IPS-18a (cell line): Measurements from ENCODE around the gene KRTAP10-6.
"Not testable (repeated sequence)": the region's sequence is repeated elsewhere in the genome, so short reads cannot be mapped to it uniquely, and the experiment has no call there.

ENCODE experiments used
- H3K27ac ChIP-seq: one replicate; pipeline ENCODE4 v1.5.1; 2013; ENCODE audit warnings: low read length
- H3K27me3 ChIP-seq: one replicate; pipeline ENCODE4 v1.6.1; 2013; ENCODE audit warnings: mild to moderate bottlenecking, low read length; ENCODE audit not compliant: control insufficient read depth, insufficient read depth
- H3K36me3 ChIP-seq: one replicate; pipeline ENCODE4 v1.6.1; 2013; ENCODE audit warnings: low read depth, low read length; ENCODE audit not compliant: control insufficient read depth
- H3K4me1 ChIP-seq: one replicate; pipeline ENCODE4 v1.6.1; 2013; ENCODE audit warnings: low read depth, low read length; ENCODE audit not compliant: control insufficient read depth
- H3K4me3 ChIP-seq: one replicate; pipeline ENCODE4 v1.5.1; 2013; ENCODE audit warnings: low read length
- H3K9ac ChIP-seq: one replicate; pipeline ENCODE4 v1.6.1; 2013; ENCODE audit warnings: mild to moderate bottlenecking, low read length, moderate library complexity
- H3K9me3 ChIP-seq: one replicate; pipeline ENCODE4 v1.6.1; 2013; ENCODE audit warnings: low read depth, low read length; ENCODE audit not compliant: control insufficient read depth

KRTAP10-6 gene

DNA sequence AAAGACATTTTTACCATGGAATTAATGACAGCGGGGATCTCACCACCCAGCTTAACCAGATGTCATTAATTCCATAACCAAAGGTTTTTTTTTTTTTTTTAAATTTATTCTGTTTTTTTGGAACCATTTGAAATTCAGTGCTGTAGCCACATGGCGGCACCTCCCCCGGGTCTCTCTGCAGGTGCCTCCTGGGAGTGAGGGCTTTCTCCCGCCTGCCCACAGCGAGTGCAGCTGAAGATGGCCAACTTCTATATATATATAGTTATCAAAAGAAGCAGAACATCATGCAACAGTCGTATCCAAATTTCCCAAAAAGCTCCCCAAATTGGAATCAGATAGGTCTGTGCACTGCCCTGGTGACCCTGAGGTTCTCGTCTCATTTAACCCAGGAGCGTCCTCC lies 23.2 kb upstream of the KRTAP10-6 start:
- Histone ChIP-seq H3K27me3 (no peaks in the 10 kb centered on the region), H3K9ac (no peak overlapping the region), H3K9me3 (peaks cover 4% of the 10 kb centered on the region), H3K27ac (no peak overlapping the region), H3K4me3 (no peak overlapping the region), H3K4me1 (no peaks in the 10 kb centered on the region), H3K36me3 (no peaks in the 10 kb centered on the region)

- H3K9ac ChIP-seq = no peak overlapping the region
- peaks cover 4% of the 10 kb centered on the region for H3K9me3 ChIP-seq
- H3K27ac ChIP-seq = no peak overlapping the region
- H3K4me3 ChIP-seq = no peak overlapping the region
- H3K36me3 ChIP-seq = no peaks in the 10 kb centered on the region
- H3K4me1 ChIP-seq = no peaks in the 10 kb centered on the region
- no peaks in the 10 kb centered on the region for H3K27me3 ChIP-seq
These were observed 22.7 kb upstream of the KRTAP10-6 start for GRCh38 chr21:44614961-44615391.

DNA sequence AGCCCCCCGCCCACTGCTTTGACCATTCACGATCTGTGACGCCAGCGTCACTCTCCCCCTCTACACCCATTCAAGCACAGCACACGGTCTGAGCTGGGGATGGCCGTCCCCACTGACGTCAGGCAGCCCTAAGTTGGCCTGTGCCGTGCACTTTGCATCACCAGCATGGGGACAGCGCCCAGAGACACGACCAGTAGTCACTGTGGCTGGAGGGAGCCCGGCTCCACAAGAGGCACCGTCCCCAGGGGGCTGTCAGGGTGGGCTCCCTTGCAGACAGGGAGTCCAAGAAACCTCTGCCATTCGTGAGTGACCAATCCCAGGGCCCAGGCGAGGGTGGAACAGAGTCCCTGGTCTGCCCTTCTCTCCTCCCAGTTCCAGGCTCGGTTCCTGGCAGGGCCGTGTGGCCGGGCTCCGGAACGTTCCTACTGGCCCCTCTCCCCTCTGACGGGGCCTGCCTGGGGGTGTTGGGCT lies 21.9 kb upstream of the KRTAP10-6 start:
- no peak overlapping the region for H3K9ac ChIP-seq
- no peak overlapping the region for H3K4me3 ChIP-seq
- peaks cover 4% of the 10 kb centered on the region for H3K9me3 ChIP-seq
- no peak overlapping the region for H3K27ac ChIP-seq
- no peaks in the 10 kb centered on the region for H3K36me3 ChIP-seq
- H3K4me1 ChIP-seq = no peaks in the 10 kb centered on the region
- H3K27me3 ChIP-seq = no peaks in the 10 kb centered on the region

DNA sequence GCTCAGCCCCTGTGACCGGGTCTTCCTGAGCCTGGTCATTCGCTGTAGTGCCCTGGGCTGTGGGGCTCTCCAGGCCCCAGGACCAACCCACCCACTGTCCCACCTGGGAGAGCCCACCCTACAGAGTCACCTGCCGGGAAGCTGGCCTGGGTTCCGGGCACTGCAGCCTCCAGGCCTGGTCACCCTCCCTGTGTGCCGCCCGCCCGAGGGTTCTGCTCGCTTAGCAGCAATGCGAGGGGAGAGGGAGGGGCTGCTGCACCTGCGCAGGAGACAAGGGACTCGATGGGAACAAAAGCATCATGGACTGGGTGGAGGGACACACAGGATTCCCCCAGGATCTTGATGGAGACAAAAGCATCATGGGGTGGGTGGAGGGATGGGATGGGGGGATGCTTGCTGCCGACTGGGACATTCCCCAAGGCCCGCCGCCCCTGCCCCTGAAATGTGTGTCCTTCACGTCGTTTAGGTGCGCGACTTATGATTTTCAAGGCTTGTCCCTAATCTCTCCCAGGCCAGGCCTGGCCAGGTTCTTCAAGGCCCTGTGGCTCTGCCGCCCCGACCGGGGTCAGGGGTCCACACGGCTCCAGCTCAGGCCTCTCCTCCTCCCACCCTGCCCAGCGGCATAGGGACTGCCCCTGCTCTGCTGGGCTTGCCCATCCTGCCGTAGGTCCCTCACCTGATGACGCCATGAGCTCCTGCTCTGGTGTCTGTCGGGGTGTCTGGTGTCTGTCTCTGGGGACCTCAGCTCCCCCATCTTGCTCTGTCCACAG lies 21.3 kb upstream of the KRTAP10-6 start:
- H3K4me3 ChIP-seq = no peak overlapping the region

GRCh38 chr21:44612669-44613229 lies 20.4 kb upstream of the KRTAP10-6 start:
- H3K9me3 ChIP-seq = peaks cover 4% of the 10 kb centered on the region
- no peaks in the 10 kb centered on the region for H3K4me1 ChIP-seq
- H3K27ac ChIP-seq = no peak overlapping the region

More for the DNA sequence above, 21.3 kb upstream of the KRTAP10-6 start:
- H3K36me3 ChIP-seq = no peaks in the 10 kb centered on the region
- H3K27me3 ChIP-seq = no peaks in the 10 kb centered on the region
- peaks cover 4% of the 10 kb centered on the region for H3K9me3 ChIP-seq
- no peak overlapping the region for H3K27ac ChIP-seq
- no peaks in the 10 kb centered on the region for H3K4me1 ChIP-seq
- no peak overlapping the region for H3K9ac ChIP-seq

DNA sequence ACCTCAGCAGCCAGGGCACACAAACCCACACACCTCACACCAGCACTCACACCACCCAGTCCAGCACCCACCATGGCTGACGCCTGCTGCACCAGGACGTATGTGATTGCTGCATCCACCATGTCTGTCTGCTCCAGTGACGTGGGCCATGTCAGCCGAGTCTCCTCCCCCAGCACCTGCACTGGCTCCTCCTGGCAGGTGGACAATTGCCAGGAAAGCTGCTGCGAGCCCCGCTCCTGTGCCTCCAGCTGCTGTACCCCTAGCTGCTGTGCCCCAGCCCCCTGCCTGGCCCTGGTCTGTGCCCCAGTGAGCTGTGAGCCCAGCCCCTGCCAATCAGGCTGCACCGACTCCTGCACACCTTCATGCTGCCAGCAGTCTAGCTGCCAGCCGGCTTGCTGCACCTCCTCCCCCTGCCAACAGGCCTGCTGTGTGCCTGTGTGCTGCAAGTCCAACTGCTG lies 19.8 kb upstream of the KRTAP10-6 start, which contains the start of gene KRTAP10-8:
Gene KRTAP10-8 (plus strand): TSS at position 51 of the 458 bp plus-strand sequence. CDS start 22 bp downstream, at position 73.
- H3K9me3 ChIP-seq = peaks cover 4% of the 10 kb centered on the region
- H3K9ac ChIP-seq = no peak within 1 kb of the TSS
- H3K27ac ChIP-seq = no peak within 1 kb of the TSS
- no peaks in the 10 kb centered on the region for H3K27me3 ChIP-seq
- H3K36me3 ChIP-seq = no peaks in the 10 kb centered on the region
- H3K4me1 ChIP-seq = no peaks in the 10 kb centered on the region
- H3K4me3 ChIP-seq = no peak within 1 kb of the TSS

More at GRCh38 chr21:44612669-44613229, 20.4 kb upstream of the KRTAP10-6 start:
- H3K36me3 ChIP-seq = no peaks in the 10 kb centered on the region
- H3K9ac ChIP-seq = no peak overlapping the region
- no peak overlapping the region for H3K4me3 ChIP-seq
- no peaks in the 10 kb centered on the region for H3K27me3 ChIP-seq

- H3K4me1 ChIP-seq = no peaks in the 10 kb centered on the region
These were observed 19.2 kb upstream of the KRTAP10-6 start for GRCh38 chr21:44611551-44611950.

DNA sequence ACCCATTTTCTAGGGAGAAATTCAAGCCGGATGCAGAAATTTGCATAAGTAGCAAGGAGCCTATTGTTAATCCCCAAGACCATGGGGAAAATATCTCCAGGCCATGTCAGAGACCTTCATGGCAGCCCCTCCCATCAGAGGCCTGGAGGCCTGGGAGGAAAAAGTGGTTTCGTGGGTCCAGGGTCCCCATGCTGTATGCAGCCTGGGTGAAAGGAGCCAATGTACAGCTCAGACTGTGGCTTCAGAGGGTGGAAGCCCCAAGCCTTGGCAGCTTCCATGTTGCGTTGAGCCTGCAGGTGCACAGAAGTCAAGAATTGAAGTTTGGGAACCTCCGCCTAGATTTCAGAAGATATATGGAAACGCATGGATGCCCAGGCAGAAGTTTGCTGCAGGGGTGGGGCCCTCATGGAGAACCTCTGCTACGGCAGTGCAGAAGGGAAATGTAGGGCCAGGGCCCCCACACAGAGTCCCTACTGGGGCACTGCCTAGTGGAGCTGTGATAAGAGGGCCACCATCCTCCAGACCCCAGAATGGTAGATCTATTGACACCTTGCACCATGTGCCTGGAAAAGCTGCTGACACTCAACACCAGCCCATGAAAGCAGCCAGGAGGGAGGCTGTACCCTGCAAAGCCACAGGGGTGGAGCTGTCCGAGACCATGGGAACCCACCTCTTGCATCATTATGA lies 18.0 kb upstream of the KRTAP10-6 start:
- not testable (repeated sequence) for H3K36me3 ChIP-seq, H3K27ac ChIP-seq, H3K9ac ChIP-seq, H3K4me1 ChIP-seq, H3K4me3 ChIP-seq, H3K9me3 ChIP-seq, H3K27me3 ChIP-seq

More at GRCh38 chr21:44611551-44611950, 19.2 kb upstream of the KRTAP10-6 start:
- no peak overlapping the region for H3K27ac ChIP-seq
- H3K27me3 ChIP-seq = no peaks in the 10 kb centered on the region
- H3K9ac ChIP-seq = no peak overlapping the region
- no peaks in the 10 kb centered on the region for H3K36me3 ChIP-seq
- H3K9me3 ChIP-seq = peaks cover 4% of the 10 kb centered on the region
- no peak overlapping the region for H3K4me3 ChIP-seq

GRCh38 chr21:44609193-44609592 lies 16.9 kb upstream of the KRTAP10-6 start:
- H3K4me3 ChIP-seq = no peak overlapping the region
- H3K9me3 ChIP-seq = peaks cover 4% of the 10 kb centered on the region
- H3K27me3 ChIP-seq = no peaks in the 10 kb centered on the region
- no peaks in the 10 kb centered on the region for H3K36me3 ChIP-seq
- H3K4me1 ChIP-seq = no peaks in the 10 kb centered on the region
- H3K9ac ChIP-seq = no peak overlapping the region
- H3K27ac ChIP-seq = no peak overlapping the region

DNA sequence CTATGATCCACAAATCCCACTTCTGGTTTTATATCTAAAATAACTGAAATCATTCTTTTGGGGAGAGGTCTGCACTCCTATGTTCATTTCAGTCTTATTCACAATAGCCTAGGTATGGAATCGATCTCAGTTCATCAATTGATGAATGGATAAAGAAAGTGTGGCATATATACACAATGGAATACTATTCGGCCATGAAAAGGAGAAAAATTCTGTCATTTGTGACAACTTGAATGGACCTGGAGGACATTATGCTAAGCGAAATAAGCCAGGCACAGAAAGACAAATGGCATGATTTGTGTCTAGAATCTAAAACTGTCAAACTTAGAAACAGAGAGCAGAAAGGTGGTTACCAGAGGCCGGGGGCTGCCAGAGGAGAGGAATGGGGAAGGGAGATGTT lies 14.2 kb upstream of the KRTAP10-6 start:
- H3K4me3 ChIP-seq = no peak overlapping the region
- H3K9ac ChIP-seq = no peak overlapping the region
- no peaks in the 10 kb centered on the region for H3K4me1 ChIP-seq
- no peaks in the 10 kb centered on the region for H3K36me3 ChIP-seq
- no peak overlapping the region for H3K27ac ChIP-seq
- no peaks in the 10 kb centered on the region for H3K27me3 ChIP-seq
- peaks cover 2% of the 10 kb centered on the region for H3K9me3 ChIP-seq

DNA sequence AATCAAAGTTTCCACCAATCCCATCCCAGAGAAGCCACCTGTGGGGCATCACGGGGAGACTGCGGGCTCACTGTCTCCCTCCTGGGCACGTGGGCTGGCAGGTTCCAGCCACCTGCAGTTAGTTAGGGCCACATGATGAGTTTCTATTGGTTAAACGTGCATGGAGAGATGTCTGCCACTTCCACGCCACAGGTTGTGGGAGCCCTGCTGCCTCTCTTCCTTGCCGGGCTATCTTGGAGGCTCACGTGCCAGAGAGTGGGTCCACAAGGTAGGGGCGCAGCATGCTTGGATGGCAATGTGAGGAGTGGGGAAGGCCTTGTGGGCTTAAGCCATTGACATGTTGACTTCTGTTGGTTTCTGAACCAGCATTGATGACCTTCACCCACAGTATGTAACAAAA lies 11.6 kb upstream of the KRTAP10-6 start:
- Histone ChIP-seq H3K4me1 (no peaks in the 10 kb centered on the region), H3K9ac (no peak overlapping the region), H3K27ac (no peak overlapping the region), H3K36me3 (no peaks in the 10 kb centered on the region), H3K27me3 (no peaks in the 10 kb centered on the region), H3K9me3 (no peaks in the 10 kb centered on the region), H3K4me3 (no peak overlapping the region)
